CD14-positive monocyte (primary cell): ENCODE results near the gene CEACAM7. TPM values are rescaled to one million over a fixed set of nuclear protein-coding genes. Genes with fewer than 3 reads are reported as not detected.
A peak's percentile ranks its signal among the peaks of the same experiment; 100 is the strongest.

Experiments used
- DNase-seq, 3 donors: peaks; one replicate each; pipeline ENCODE4 v3.0.0-alpha.2; 2011 to 2022
- H2AFZ ChIP-seq: 2 replicates; pipeline ENCODE4 v1.6.0; 2012; ENCODE audit warnings: mild to moderate bottlenecking, low read depth, low read length, inconsistent platforms; ENCODE audit not compliant: insufficient read depth, poor library complexity, severe bottlenecking
- H3K27ac ChIP-seq, 2 donors: 1 replicate in 1 of 2; 2 replicates in 1 of 2; pipeline ENCODE4 v1.5.1; 2012 to 2013; ENCODE audit warnings: low read length in 2 of 2, control low read depth in 1 of 2, inconsistent platforms in 1 of 2, low read depth in 1 of 2, mild to moderate bottlenecking in 1 of 2
- H3K27me3 ChIP-seq, 2 donors: one replicate each; pipeline versions ENCODE4 v1.6.0 to v1.6.1; 2011 to 2013; ENCODE audit warnings: low read length in 2 of 2; ENCODE audit not compliant: control insufficient read depth in 2 of 2, insufficient read depth in 2 of 2
- H3K36me3 ChIP-seq, 2 donors: replicated peaks in 1 of 2; 1 replicate in 1 of 2; 2 replicates in 1 of 2; pipeline versions ENCODE4 v1.5.1 to v1.6.1; 2012 to 2013; ENCODE audit warnings: low read length in 2 of 2, control low read depth in 1 of 2, inconsistent platforms in 1 of 2, mild to moderate bottlenecking in 1 of 2; ENCODE audit not compliant: insufficient read depth in 2 of 2, control insufficient read depth in 1 of 2
- H3K4me1 ChIP-seq, 2 donors: 1 replicate in 1 of 2; 2 replicates in 1 of 2; pipeline versions ENCODE4 v1.5.1 to v1.6.1; 2012 to 2013; ENCODE audit warnings: low read length in 2 of 2, control low read depth in 1 of 2, inconsistent platforms in 1 of 2, mild to moderate bottlenecking in 1 of 2, moderate library complexity in 1 of 2; ENCODE audit not compliant: insufficient read depth in 2 of 2, control insufficient read depth in 1 of 2
- H3K4me2 ChIP-seq: replicated peaks from 2 replicates; pipeline ENCODE3; 2012; ENCODE audit warnings: low read length, moderate library complexity, mild to moderate bottlenecking; ENCODE audit not compliant: poor library complexity, severe bottlenecking; ENCODE audit errors: extremely low read depth
- H3K4me3 ChIP-seq, 3 experiments: fragments of 200-600 bp in 1 of 3; sonication (generic) in 1 of 3; replicated peaks in 1 of 3; 1 replicate in 2 of 3; 2 replicates in 1 of 3; pipeline ENCODE4 v1.5.1; 2011 to 2013; ENCODE audit warnings: low read length in 3 of 3, mild to moderate bottlenecking in 3 of 3, control low read depth in 2 of 3, low read depth in 2 of 3, inconsistent platforms in 1 of 3, moderate library complexity in 1 of 3
- H3K79me2 ChIP-seq: 2 replicates; pipeline ENCODE4 v1.6.0; 2012; ENCODE audit warnings: mild to moderate bottlenecking, control low read depth, inconsistent platforms, low read length, moderate library complexity; ENCODE audit not compliant: insufficient read depth
- H3K9ac ChIP-seq: 2 replicates; pipeline ENCODE4 v1.6.0; 2017; ENCODE audit warnings: low read length, mild to moderate bottlenecking; ENCODE audit not compliant: insufficient read depth, poor library complexity, severe bottlenecking
- H3K9me3 ChIP-seq, 2 donors: replicated peaks in 1 of 2; 1 replicate in 1 of 2; 2 replicates in 1 of 2; pipeline versions ENCODE4 v1.5.1 to v1.6.1; 2012 to 2013; ENCODE audit warnings: low read length in 2 of 2, control low read depth in 1 of 2; ENCODE audit not compliant: control insufficient read depth in 1 of 2, insufficient read depth in 1 of 2
- H4K20me1 ChIP-seq: 2 replicates; pipeline ENCODE4 v1.6.0; 2012; ENCODE audit warnings: mild to moderate bottlenecking, low read length, control low read depth, moderate library complexity; ENCODE audit not compliant: insufficient read depth
- H3K27ac Mint-ChIP-seq, 7 donors: one replicate each; pipeline ENCODE4 v1.8.0; 2020; ENCODE audit warnings: mild to moderate bottlenecking in 7 of 7, mixed read lengths in 7 of 7, moderate library complexity in 6 of 7, inconsistent platforms in 2 of 7
- H3K27me3 Mint-ChIP-seq, 3 donors: one replicate each; pipeline ENCODE4 v1.8.0; 2021 to 2022; ENCODE audit warnings: low read depth in 3 of 3, mild to moderate bottlenecking in 3 of 3, mixed read lengths in 3 of 3, moderate library complexity in 3 of 3, inconsistent platforms in 1 of 3
- H3K36me3 Mint-ChIP-seq, 2 donors: one replicate each; pipeline ENCODE4 v1.8.0; 2020; ENCODE audit warnings: mixed read lengths in 2 of 2, inconsistent platforms in 1 of 2, mild to moderate bottlenecking in 1 of 2
- H3K4me1 Mint-ChIP-seq: one replicate; pipeline ENCODE4 v1.8.0; 2020; ENCODE audit warnings: mild to moderate bottlenecking, mixed read lengths
- H3K4me3 Mint-ChIP-seq, 2 donors: one replicate each; pipeline ENCODE4 v1.8.0; 2020; ENCODE audit warnings: mild to moderate bottlenecking in 2 of 2, mixed read lengths in 2 of 2, moderate library complexity in 1 of 2
- H3K9me3 Mint-ChIP-seq, 7 donors: one replicate each; pipeline ENCODE4 v1.8.0; 2020 to 2022; ENCODE audit warnings: mixed read lengths in 7 of 7, mild to moderate bottlenecking in 6 of 7, moderate library complexity in 6 of 7, inconsistent platforms in 2 of 7
- WGBS: methylation state at CpG from one replicate; pipeline ENCODE4 v1.1.5; 2013; ENCODE audit warnings: missing lambda C conversion rate; ENCODE audit not compliant: insufficient coverage; 5-methylcytosine and 5-hydroxymethylcytosine counted together
- intact Hi-C, 2 donors: fragments of 100-400 bp; cut with micrococcal nuclease; formaldehyde crosslinking; loops; one replicate each; pipeline versions ENCODE4 v1.15.0 to v1.15.1; 2023
- polyA plus RNA-seq, 3 donors: library from polyadenylated mRNA; depleted of rRNA in 1 of 3; unstranded in 2 of 3; stranded (reverse) in 1 of 3; fragments of 300-500 nt in 2 of 3; fragments of >200 nt in 1 of 3; fragmentation: Illumina TruSeq in 2 of 3; gene quantifications; 1 replicate in 2 of 3; 2 replicates in 1 of 3; pipeline ENCODE4 v1.2.3, GENCODE V29; 2012 to 2021
- TF ChIP-seq, protein P1 (sequence below): fragments of 200-600 bp; IDR thresholded peaks from one replicate; pipeline ENCODE4 v1.8.0; 2022; ENCODE audit warnings: antibody characterized with exemption, mild to moderate bottlenecking

Gene CEACAM7
- polyA plus RNA-seq, 3 donors: not detected

DNA sequence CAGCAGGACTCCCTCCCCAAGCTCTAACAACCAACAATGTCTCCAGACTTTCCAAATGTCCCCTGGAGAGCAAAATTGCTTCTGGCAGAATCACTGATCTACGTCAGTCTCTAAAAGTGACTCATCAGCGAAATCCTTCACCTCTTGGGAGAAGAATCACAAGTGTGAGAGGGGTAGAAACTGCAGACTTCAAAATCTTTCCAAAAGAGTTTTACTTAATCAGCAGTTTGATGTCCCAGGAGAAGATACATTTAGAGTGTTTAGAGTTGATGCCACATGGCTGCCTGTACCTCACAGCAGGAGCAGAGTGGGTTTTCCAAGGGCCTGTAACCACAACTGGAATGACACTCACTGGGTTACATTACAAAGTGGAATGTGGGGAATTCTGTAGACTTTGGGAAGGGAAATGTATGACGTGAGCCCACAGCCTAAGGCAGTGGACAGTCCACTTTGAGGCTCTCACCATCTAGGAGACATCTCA, 14.1 kb upstream of the CEACAM7 start:
- Histone ChIP-seq H3K4me2 (no peak overlapping the region), H3K36me3 (no peaks in the 10 kb centered on the region), H4K20me1 (no peaks in the 10 kb centered on the region), H3K4me3 (no peak overlapping the region), H3K27ac (no peak overlapping the region), H3K9me3 (no peaks in the 10 kb centered on the region), H3K9ac (no peak overlapping the region), H2AFZ (no peak overlapping the region), H3K79me2 (no peaks in the 10 kb centered on the region), H3K27me3 (peaks cover 0 to 16% of the 10 kb centered on the region in 2 donors), H3K4me1 (peaks cover 11 to 18% of the 10 kb centered on the region in 2 donors)
- no peaks in the 10 kb centered on the region for H3K36me3 Mint-ChIP-seq
- peaks cover 18% of the 10 kb centered on the region for H3K4me1 Mint-ChIP-seq
- WGBS: 100% methylated on average over 1 of the region's 3 CpGs
- H3K27me3 Mint-ChIP-seq: peaks cover 20 to 47% (median 22%) of the 10 kb centered on the region in 3 donors
- TF ChIP-seq, protein P1, sequence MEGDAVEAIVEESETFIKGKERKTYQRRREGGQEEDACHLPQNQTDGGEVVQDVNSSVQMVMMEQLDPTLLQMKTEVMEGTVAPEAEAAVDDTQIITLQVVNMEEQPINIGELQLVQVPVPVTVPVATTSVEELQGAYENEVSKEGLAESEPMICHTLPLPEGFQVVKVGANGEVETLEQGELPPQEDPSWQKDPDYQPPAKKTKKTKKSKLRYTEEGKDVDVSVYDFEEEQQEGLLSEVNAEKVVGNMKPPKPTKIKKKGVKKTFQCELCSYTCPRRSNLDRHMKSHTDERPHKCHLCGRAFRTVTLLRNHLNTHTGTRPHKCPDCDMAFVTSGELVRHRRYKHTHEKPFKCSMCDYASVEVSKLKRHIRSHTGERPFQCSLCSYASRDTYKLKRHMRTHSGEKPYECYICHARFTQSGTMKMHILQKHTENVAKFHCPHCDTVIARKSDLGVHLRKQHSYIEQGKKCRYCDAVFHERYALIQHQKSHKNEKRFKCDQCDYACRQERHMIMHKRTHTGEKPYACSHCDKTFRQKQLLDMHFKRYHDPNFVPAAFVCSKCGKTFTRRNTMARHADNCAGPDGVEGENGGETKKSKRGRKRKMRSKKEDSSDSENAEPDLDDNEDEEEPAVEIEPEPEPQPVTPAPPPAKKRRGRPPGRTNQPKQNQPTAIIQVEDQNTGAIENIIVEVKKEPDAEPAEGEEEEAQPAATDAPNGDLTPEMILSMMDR: no peak
- no peak overlapping the region for H3K4me3 Mint-ChIP-seq
- DNase-seq: no peak
- intact Hi-C loops: no loop called here
- H3K27ac Mint-ChIP-seq: no peak overlapping the region
- H3K9me3 Mint-ChIP-seq: peaks cover 0 to 2% (median 0%) of the 10 kb centered on the region in 7 donors

DNA sequence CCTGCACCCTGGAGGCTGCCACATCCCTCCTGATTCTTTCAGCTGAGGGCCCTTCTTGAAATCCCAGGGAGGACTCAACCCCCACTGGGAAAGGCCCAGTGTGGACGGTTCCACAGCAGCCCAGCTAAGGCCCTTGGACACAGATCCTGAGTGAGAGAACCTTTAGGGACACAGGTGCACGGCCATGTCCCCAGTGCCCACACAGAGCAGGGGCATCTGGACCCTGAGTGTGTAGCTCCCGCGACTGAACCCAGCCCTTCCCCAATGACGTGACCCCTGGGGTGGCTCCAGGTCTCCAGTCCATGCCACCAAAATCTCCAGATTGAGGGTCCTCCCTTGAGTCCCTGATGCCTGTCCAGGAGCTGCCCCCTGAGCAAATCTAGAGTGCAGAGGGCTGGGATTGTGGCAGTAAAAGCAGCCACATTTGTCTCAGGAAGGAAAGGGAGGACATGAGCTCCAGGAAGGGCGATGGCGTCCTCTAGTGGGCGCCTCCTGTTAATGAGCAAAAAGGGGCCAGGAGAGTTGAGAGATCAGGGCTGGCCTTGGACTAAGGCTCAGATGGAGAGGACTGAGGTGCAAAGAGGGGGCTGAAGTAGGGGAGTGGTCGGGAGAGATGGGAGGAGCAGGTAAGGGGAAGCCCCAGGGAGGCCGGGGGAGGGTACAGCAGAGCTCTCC, 13.5 kb upstream of the CEACAM7 start:
- H3K9me3 Mint-ChIP-seq: peaks cover 0 to 2% (median 0%) of the 10 kb centered on the region in 7 donors
- no peak overlapping the region for H3K27ac ChIP-seq
- no peaks in the 10 kb centered on the region for H4K20me1 ChIP-seq
- no peak overlapping the region for H3K4me2 ChIP-seq
- no peak overlapping the region for H3K9ac ChIP-seq
- H3K4me1 Mint-ChIP-seq: peaks cover 13% of the 10 kb centered on the region
- no peaks in the 10 kb centered on the region for H3K79me2 ChIP-seq
- no peak overlapping the region for H3K27ac Mint-ChIP-seq
- 65% methylated on average over 8 of the region's 10 CpGs for WGBS
- no peaks in the 10 kb centered on the region for H3K36me3 Mint-ChIP-seq
- peak overlapping the region in 1 of 2 donors; percentile 57 for H3K4me3 Mint-ChIP-seq
- H2AFZ ChIP-seq: no peak overlapping the region
- H3K36me3 ChIP-seq: no peaks in the 10 kb centered on the region
- intact Hi-C loops: no loop called here
- peaks cover 27 to 51% (median 27%) of the 10 kb centered on the region in 3 donors for H3K27me3 Mint-ChIP-seq
- TF ChIP-seq, protein P1: peak; percentile 33
- peaks cover 0 to 21% of the 10 kb centered on the region in 2 donors for H3K27me3 ChIP-seq
- H3K9me3 ChIP-seq: no peaks in the 10 kb centered on the region
- DNase-seq: no peak
- peaks cover 11 to 15% of the 10 kb centered on the region in 2 donors for H3K4me1 ChIP-seq
- H3K4me3 ChIP-seq: no peak overlapping the region
